ENCODE measurements around the gene NOVA1. TPM values are rescaled to one million over a fixed set of nuclear protein-coding genes. Genes with fewer than 3 reads are reported as not detected.

NOVA1 gene, protein sequence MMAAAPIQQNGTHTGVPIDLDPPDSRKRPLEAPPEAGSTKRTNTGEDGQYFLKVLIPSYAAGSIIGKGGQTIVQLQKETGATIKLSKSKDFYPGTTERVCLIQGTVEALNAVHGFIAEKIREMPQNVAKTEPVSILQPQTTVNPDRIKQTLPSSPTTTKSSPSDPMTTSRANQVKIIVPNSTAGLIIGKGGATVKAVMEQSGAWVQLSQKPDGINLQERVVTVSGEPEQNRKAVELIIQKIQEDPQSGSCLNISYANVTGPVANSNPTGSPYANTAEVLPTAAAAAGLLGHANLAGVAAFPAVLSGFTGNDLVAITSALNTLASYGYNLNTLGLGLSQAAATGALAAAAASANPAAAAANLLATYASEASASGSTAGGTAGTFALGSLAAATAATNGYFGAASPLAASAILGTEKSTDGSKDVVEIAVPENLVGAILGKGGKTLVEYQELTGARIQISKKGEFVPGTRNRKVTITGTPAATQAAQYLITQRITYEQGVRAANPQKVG
- total RNA-seq = 3.8 and 4.8 TPM in 2 replicates

DNA sequence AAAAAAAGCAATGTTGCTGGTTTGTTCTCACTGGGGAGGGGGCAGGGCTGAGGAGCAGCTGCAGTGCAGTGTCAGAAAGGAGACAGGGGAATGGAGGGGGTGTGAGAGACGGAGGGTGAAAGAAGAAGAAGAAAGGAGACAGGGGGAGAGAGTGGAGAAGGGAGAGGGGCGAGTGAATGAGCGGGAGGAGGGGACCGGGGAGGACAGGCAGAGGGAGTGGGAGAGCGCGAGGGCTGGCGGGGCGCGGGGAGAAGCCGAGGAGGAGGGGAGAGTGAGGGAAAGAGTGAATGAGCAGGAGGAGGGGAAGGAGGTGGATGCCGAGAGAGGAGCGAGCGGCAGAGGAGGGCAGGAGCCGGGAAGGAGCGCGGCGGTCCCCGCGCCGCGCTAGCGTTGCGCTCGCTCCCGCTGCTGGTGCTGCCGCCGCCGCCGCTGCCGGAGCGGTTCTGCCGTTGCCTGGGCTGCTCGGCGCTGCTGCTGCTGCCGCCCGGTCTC lies at the start of gene NOVA1:
TSS of gene NOVA1 (minus strand) at position 445 of the 492 bp plus-strand sequence. CDS start 597 bp downstream, outside the sequence.

